OCI-LY3 (cell line): ENCODE measurements around the gene FASLG.

Experiments used
- H2AFZ ChIP-seq: fragments of 200-600, 300-600 bp; shearing (Covaris generic); 2 replicates; pipeline ENCODE4 v1.6.0; 2014; ENCODE audit warnings: antibody characterized with exemption, low read depth, low read length
- H3K27ac ChIP-seq: fragments of 200-600, 300-600 bp; sonication (generic); 2 replicates; pipeline ENCODE4 v1.5.1; 2014; ENCODE audit warnings: mild to moderate bottlenecking, low read length, moderate library complexity, mixed read lengths
- H3K27me3 ChIP-seq: fragments of 200-600, 300-600 bp; sonication (generic); 2 replicates; pipeline ENCODE4 v1.6.1; 2014; ENCODE audit warnings: low read depth, low read length, mixed read lengths
- H3K36me3 ChIP-seq: fragments of 200-600, 300-600 bp; sonication (generic); replicated peaks from 2 replicates; pipeline ENCODE3; 2014; ENCODE audit warnings: low read depth, low read length, mixed read lengths
- H3K4me1 ChIP-seq: fragments of 300-600, 200-600 bp; sonication (generic); 2 replicates; pipeline ENCODE4 v1.6.1; 2014; ENCODE audit warnings: low read length, mixed read lengths
- H3K4me2 ChIP-seq: fragments of 200-600, 300-600 bp; sonication (generic); 2 replicates; pipeline ENCODE4 v1.6.1; 2014; ENCODE audit warnings: low read length, mixed read lengths
- H3K4me3 ChIP-seq: fragments of 300-600, 200-600 bp; sonication (generic); 2 replicates; pipeline ENCODE4 v1.5.1; 2014; ENCODE audit warnings: antibody characterized with exemption, mild to moderate bottlenecking, low read length, moderate library complexity
- H3K79me2 ChIP-seq: fragments of 300-600, 200-600 bp; shearing (Covaris generic); 2 replicates; pipeline ENCODE4 v1.6.1; 2014; ENCODE audit warnings: mild to moderate bottlenecking, low read length, mixed read lengths
- H3K9ac ChIP-seq: fragments of 300-600, 200-600 bp; shearing (Covaris generic); 2 replicates; pipeline ENCODE4 v1.6.0; 2014; ENCODE audit warnings: mild to moderate bottlenecking, low read length, moderate library complexity
- H3K9me3 ChIP-seq: fragments of 200-600, 300-600 bp; shearing (Covaris generic); 2 replicates; pipeline ENCODE4 v1.6.1; 2014; ENCODE audit warnings: low read length, mixed read lengths; ENCODE audit not compliant: insufficient read depth
- H4K20me1 ChIP-seq: fragments of 200-600, 300-600 bp; sonication (generic); 2 replicates; pipeline ENCODE4 v1.6.1; 2016; ENCODE audit warnings: low read length, mixed read lengths; ENCODE audit not compliant: insufficient read depth
- CTCF ChIP-seq: fragments of 200-600, 300-600 bp; sonication (generic); IDR thresholded peaks from 2 replicates; pipeline ENCODE4 v1.5.1; 2014; ENCODE audit warnings: antibody characterized with exemption, low read length, low read depth
- EZH2phosphoT487 ChIP-seq: fragments of 200-600 bp; shearing (Covaris generic); IDR thresholded peaks from 2 replicates; pipeline ENCODE4 v1.6.1; 2018; ENCODE audit warnings: antibody characterized with exemption, mixed run types, low read depth

Gene FASLG

GRCh38 chr1:172638249-172638648 lies 20.7 kb upstream of the FASLG start:
- H3K79me2 ChIP-seq, result no peaks in the 10 kb centered on the region
- peak overlapping the region; percentile 84 for H3K4me2 ChIP-seq
- peaks cover 61% of the 10 kb centered on the region for H3K27me3 ChIP-seq
- H2AFZ ChIP-seq, result no peak overlapping the region
- H3K4me3 ChIP-seq, result no peak overlapping the region
- H3K27ac ChIP-seq, result no peak overlapping the region
- H3K9ac ChIP-seq, result no peak overlapping the region
- no peaks in the 10 kb centered on the region for H3K9me3 ChIP-seq
- H4K20me1 ChIP-seq, result no peaks in the 10 kb centered on the region
- peaks cover 32% of the 10 kb centered on the region for H3K4me1 ChIP-seq
- TF ChIP-seq CTCF (no peak), EZH2phosphoT487 (no peak)
- H3K36me3 ChIP-seq, result no peaks in the 10 kb centered on the region

- no peaks in the 10 kb centered on the region for H3K79me2 ChIP-seq
- peaks cover 66% of the 10 kb centered on the region for H3K27me3 ChIP-seq
- H2AFZ ChIP-seq, result peak overlapping the region; percentile 77
- peaks cover 6% of the 10 kb centered on the region for H4K20me1 ChIP-seq
- peak overlapping the region; percentile 70 for H3K4me3 ChIP-seq
- peak overlapping the region; percentile 25; the same call in 1 of the 2 replicates for H3K9ac ChIP-seq
- no peak for TF ChIP-seq CTCF
- TF ChIP-seq EZH2phosphoT487, result no peak
- peak overlapping the region; percentile 84 for H3K4me2 ChIP-seq
- no peaks in the 10 kb centered on the region for H3K9me3 ChIP-seq
- peaks cover 41% of the 10 kb centered on the region for H3K4me1 ChIP-seq
- H3K36me3 ChIP-seq, result no peaks in the 10 kb centered on the region
- H3K27ac ChIP-seq, result no peak overlapping the region
Measured at GRCh38 chr1:172638885-172639831, 19.7 kb upstream of the FASLG start.

DNA sequence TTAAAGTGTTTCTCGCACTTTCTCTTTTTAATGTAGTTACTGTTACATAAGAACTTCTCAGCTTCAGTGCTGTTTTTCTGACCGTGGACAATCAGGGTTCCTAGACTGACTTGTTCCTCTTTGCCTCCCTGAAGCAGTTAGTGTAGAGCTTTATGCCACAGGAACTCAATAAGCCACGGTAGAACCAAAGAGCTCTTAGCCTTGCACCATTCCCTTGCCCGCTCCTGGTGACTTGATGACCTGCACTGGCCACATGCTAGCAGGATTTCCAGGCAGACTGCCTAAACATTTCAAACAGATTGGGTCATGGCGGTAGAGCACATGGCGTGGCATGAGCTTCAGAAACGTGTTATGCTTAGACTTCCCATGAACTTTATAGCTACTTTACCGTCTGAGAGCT lies 18.8 kb upstream of the FASLG start:
- TF ChIP-seq EZH2phosphoT487 (no peak), CTCF (no peak)
- Histone ChIP-seq H3K4me1 (peaks cover 44% of the 10 kb centered on the region), H4K20me1 (peaks cover 8% of the 10 kb centered on the region), H3K4me2 (peak overlapping the region; percentile 84), H3K4me3 (peak overlapping the region; percentile 70; the same call in 1 of the 2 replicates), H3K36me3 (no peaks in the 10 kb centered on the region), H2AFZ (no peak overlapping the region), H3K9ac (no peak overlapping the region), H3K27me3 (peaks cover 75% of the 10 kb centered on the region), H3K27ac (no peak overlapping the region), H3K79me2 (no peaks in the 10 kb centered on the region), H3K9me3 (no peaks in the 10 kb centered on the region)

GRCh38 chr1:172641492-172641891 lies 17.4 kb upstream of the FASLG start:
- Histone ChIP-seq H3K4me1 (peaks cover 50% of the 10 kb centered on the region), H3K36me3 (no peaks in the 10 kb centered on the region), H3K4me2 (no peak overlapping the region), H3K79me2 (no peaks in the 10 kb centered on the region), H3K9ac (no peak overlapping the region), H3K27me3 (peaks cover 86% of the 10 kb centered on the region), H3K27ac (no peak overlapping the region), H4K20me1 (peaks cover 8% of the 10 kb centered on the region), H3K4me3 (no peak overlapping the region), H3K9me3 (no peaks in the 10 kb centered on the region), H2AFZ (no peak overlapping the region)
- TF ChIP-seq EZH2phosphoT487, result no peak
- TF ChIP-seq CTCF, result no peak
